Activated naive CD4-positive, alpha-beta T cell treated with anti-CD3 and anti-CD28 coated beads, Interleukin-2, amount 50 U/mL, for 24 hours (primary cell): Measurements from ENCODE around the gene BTBD17.
"Not testable (repeated sequence)": the region's sequence is repeated elsewhere in the genome, so short reads cannot be mapped to it uniquely, and the experiment has no call there.

ENCODE experiments used
- H3K27ac Mint-ChIP-seq: one replicate; pipeline ENCODE4 v1.8.0; 2021; ENCODE audit warnings: mild to moderate bottlenecking, mixed read lengths
- H3K27me3 Mint-ChIP-seq: one replicate; pipeline ENCODE4 v1.8.0; 2021; ENCODE audit warnings: mixed read lengths
- H3K36me3 Mint-ChIP-seq: one replicate; pipeline ENCODE4 v1.8.0; 2021; ENCODE audit warnings: mixed read lengths
- H3K4me1 Mint-ChIP-seq: one replicate; pipeline ENCODE4 v1.8.0; 2021; ENCODE audit warnings: mixed read lengths
- H3K4me3 Mint-ChIP-seq: one replicate; pipeline ENCODE4 v1.8.0; 2021; ENCODE audit warnings: mild to moderate bottlenecking, mixed read lengths
- H3K9me3 Mint-ChIP-seq: one replicate; pipeline ENCODE4 v1.8.0; 2021; ENCODE audit warnings: mixed read lengths

Gene BTBD17, protein sequence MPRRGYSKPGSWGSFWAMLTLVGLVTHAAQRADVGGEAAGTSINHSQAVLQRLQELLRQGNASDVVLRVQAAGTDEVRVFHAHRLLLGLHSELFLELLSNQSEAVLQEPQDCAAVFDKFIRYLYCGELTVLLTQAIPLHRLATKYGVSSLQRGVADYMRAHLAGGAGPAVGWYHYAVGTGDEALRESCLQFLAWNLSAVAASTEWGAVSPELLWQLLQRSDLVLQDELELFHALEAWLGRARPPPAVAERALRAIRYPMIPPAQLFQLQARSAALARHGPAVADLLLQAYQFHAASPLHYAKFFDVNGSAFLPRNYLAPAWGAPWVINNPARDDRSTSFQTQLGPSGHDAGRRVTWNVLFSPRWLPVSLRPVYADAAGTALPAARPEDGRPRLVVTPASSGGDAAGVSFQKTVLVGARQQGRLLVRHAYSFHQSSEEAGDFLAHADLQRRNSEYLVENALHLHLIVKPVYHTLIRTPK

DNA sequence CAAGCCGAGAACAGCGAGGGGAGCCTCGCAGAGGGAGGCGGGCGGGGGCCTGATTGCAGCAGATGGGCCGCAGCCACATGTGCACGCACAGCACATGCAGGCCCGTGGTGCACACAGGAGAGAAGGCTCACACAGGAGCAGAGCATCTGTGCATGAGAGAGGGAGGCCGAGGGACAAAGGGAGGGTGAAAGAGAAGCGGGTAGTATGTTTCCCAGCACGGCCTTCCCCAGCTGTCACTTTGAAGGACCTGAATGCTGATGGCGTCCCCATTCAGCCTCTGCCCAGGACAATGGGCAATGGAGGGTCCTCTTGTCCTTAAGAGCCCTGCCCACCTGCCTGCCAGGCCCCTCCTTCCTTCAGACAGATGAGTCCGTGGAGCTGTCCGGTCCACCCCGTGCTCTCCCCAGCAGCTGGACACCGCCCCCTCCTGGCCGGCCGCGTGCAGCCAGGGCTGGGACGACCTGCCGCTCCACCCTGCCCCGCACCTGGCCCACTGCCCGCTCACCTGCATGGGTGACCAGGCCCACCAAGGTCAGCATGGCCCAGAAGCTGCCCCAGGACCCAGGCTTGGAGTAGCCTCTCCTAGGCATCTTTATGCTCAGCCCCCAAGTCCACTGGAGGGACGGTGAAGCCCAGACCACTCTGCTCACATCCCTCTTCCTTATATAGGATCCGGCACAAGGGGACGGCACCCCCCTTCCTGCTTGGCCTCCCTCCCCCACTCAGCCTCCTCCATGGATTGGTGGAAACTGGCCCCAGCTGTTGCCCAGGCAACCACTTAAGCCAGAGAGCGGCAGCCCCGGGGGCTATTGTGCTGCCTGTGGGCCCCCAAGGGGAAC is at the start of gene BTBD17:
BTBD17 (minus strand) TSS at position 639 of the 839 bp plus-strand sequence; CDS start at position 590, 49 bp downstream.
- Mint-ChIP-seq H3K4me3 (no peak within 1 kb of the TSS), H3K9me3 (no peaks in the 10 kb centered on the region), H3K36me3 (no peaks in the 10 kb centered on the region), H3K27me3 (peaks cover 10% of the 10 kb centered on the region), H3K4me1 (peaks cover 3% of the 10 kb centered on the region), H3K27ac (no peak within 1 kb of the TSS)

DNA sequence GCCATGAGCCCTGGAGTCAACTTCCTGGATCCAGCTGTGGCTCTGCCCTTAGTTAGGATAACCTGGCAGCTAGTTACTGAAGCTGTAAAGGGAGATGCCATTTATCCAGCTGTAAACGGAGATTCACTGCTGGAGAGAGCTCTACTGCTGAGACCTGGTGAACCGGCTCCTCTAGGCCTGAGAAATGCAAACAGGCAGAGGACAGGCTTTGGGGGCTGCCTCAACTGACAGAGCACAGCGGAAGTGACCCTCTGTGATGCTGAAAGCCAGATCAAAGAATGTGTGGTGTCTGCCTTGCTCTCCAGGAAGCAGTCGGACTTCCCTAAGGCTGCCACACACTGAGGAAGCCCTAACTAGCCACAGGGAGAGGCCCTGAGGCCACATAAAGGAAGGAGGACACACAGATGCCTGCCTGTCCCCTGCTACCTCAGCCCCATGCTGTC is 48.4 kb upstream of the BTBD17 start:
- no peak overlapping the region for H3K27ac Mint-ChIP-seq
- no peaks in the 10 kb centered on the region for H3K36me3 Mint-ChIP-seq
- H3K4me1 Mint-ChIP-seq, result no peaks in the 10 kb centered on the region
- no peak overlapping the region for H3K4me3 Mint-ChIP-seq
- no peaks in the 10 kb centered on the region for H3K9me3 Mint-ChIP-seq
- no peaks in the 10 kb centered on the region for H3K27me3 Mint-ChIP-seq

DNA sequence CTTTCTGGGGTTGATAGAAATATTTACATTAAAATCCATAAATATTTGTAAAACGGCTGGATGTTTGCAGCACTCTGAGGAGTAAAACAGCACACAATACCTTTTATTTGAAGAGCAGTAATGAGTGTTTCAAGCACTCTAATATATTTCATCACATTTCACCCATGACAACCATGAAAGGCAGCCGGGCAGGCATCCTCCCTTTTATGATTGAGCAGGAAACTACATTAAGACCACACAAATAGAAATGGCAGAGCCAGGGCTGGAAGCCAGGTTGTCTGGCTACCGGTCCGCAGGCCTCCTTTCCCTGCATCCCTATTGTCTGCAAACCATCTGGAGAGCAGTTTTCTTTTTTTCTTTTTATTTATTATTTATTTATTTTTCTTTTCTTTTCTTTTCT is 47.1 kb upstream of the BTBD17 start:
- H3K27ac Mint-ChIP-seq, result no peak overlapping the region
- no peaks in the 10 kb centered on the region for H3K27me3 Mint-ChIP-seq
- no peaks in the 10 kb centered on the region for H3K36me3 Mint-ChIP-seq
- no peaks in the 10 kb centered on the region for H3K9me3 Mint-ChIP-seq
- no peaks in the 10 kb centered on the region for H3K4me1 Mint-ChIP-seq
- H3K4me3 Mint-ChIP-seq, result no peak overlapping the region

DNA sequence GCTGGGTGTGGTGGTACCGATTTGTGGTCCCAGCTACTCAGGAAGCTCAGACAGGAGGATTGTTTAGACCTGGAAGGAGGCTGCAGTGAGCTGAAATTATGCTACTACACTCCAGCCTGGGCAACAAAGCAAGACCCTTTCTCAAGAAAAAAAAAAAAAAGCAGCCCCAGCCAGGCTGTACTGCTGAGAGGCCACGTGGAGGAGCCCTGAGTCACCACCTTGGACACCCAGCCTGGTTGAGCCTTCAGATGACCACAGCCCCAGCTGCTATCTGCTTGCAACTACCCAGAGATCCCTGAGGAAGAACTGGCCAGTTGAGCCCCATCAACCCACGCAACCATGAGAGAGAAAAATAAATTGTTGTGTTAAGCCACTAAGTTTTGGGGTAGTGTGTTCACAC is 46.6 kb upstream of the BTBD17 start:
- Mint-ChIP-seq H3K9me3 (no peaks in the 10 kb centered on the region), H3K36me3 (no peaks in the 10 kb centered on the region), H3K27ac (no peak overlapping the region), H3K4me1 (no peaks in the 10 kb centered on the region), H3K27me3 (no peaks in the 10 kb centered on the region), H3K4me3 (no peak overlapping the region)

DNA sequence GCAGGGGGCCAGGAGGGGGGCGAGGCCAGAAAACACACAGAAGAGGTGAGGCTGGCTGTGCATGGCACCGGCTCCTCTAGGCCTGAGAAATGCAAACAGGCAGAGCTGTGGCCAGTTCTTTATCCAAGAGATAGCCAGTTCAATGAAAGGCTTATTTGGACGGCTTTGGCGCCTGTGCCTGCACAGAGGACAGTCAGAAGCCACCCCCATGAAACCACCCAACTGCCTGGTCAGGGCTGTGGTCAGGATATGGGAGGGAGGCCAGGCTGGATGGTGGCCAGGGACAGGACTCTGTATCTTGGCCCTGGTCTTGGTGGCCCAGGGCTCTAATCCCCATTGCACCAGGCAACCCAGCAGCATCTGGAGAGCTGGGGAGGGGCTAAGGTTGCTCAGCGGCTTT is 45.7 kb upstream of the BTBD17 start:
- Mint-ChIP-seq H3K36me3 (no peaks in the 10 kb centered on the region), H3K27ac (no peak overlapping the region), H3K4me1 (no peaks in the 10 kb centered on the region), H3K27me3 (no peaks in the 10 kb centered on the region), H3K4me3 (no peak overlapping the region), H3K9me3 (no peaks in the 10 kb centered on the region)

DNA sequence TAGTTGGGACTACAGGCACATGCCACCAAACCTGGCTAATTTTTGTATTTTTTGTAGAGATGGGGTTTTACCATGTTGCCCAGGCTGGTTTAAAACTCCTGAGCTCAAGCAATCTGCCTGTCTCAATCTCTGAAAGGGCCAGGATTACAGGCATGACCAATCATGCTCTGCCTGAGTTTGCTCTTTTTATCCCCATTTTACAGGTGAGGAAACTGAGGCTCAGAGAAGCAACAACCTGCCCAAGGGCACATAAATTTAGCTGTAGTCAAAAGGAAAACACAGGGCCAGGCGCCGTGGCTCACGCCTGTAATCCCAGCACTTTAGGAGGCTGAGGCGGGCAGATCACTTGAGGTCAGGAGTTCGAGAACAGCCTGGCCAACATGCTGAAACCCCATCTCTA is 43.6 kb upstream of the BTBD17 start:
- H3K4me3 Mint-ChIP-seq, H3K36me3 Mint-ChIP-seq, H3K27me3 Mint-ChIP-seq, H3K9me3 Mint-ChIP-seq, H3K27ac Mint-ChIP-seq, H3K4me1 Mint-ChIP-seq: not testable (repeated sequence)

DNA sequence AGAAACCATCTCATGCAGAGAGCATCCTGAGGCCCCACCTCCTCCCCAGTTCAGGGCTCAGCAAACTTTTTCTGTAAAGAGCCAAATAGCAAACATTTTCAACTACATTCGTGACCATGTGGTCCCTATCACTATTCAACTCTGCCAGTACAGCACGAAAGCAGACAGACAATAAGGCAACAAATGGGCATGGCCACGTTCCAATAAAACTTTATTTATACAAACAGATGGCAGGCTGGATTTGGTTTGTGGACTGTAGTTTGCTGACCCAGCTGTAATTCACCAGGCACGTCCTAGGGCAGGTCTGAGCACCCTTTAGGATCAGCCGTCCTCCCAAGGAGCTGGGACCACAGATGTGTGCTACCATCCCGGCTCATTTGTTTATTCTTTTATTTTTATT is 43.1 kb upstream of the BTBD17 start:
- Mint-ChIP-seq H3K4me1 (no peaks in the 10 kb centered on the region), H3K9me3 (no peaks in the 10 kb centered on the region), H3K27me3 (no peaks in the 10 kb centered on the region), H3K27ac (no peak overlapping the region), H3K36me3 (no peaks in the 10 kb centered on the region), H3K4me3 (no peak overlapping the region)

DNA sequence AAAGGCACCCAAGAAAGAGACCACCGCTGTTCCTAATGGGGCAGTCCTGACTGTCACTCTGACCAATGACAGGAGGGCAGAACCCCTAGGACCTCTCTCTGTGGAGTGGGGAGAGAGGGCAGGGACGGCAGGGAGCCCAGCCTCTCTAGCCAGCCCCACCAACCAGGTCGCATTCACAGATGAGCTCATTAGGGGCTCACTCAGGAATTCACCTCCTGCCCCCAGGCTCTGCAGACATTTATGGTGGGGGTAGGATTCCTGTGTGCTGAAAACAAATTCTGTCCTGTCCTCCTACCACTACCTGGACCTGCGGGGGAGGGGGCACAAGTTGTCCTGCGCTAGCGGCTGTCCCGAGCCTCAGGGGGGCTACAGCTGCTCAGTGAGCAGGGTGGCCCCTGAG is 42.5 kb upstream of the BTBD17 start:
- no peaks in the 10 kb centered on the region for H3K4me1 Mint-ChIP-seq
- no peaks in the 10 kb centered on the region for H3K9me3 Mint-ChIP-seq
- no peak overlapping the region for H3K27ac Mint-ChIP-seq
- H3K4me3 Mint-ChIP-seq, result no peak overlapping the region
- H3K27me3 Mint-ChIP-seq, result no peaks in the 10 kb centered on the region
- H3K36me3 Mint-ChIP-seq, result no peaks in the 10 kb centered on the region

DNA sequence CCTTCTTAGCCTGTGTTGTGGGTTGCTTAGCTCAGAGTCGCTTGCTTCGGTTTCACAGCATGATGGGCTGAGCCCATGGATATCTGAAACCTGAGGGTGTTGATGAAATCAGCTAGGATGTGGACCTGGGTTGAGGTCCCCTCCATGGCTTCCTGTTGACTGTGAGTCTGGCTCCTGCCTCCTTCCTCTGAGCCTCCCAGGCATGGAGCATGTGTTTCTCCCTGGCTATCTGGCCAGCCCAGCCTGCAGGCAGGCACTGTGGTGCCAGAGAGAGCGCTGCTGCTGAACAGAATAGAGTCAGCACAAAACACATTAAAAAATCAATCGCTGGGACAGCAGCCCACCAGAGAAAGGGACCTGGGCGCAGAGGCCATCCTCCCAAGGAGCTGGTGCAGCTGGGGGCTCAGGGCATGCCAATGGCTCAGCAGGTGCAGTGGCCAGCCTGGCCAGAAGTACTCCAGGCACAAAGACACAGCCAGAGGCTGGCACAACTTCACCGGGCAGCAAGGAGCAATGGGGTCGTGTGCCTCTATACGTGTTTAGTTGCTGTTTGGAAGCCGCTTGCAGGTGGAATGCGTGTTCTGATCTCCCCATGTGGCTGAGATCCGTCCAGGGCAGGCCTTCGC is 42.0 kb upstream of the BTBD17 start:
- Mint-ChIP-seq H3K4me3 (no peak overlapping the region), H3K36me3 (no peaks in the 10 kb centered on the region), H3K9me3 (no peaks in the 10 kb centered on the region), H3K4me1 (no peaks in the 10 kb centered on the region), H3K27me3 (no peaks in the 10 kb centered on the region), H3K27ac (no peak overlapping the region)

DNA sequence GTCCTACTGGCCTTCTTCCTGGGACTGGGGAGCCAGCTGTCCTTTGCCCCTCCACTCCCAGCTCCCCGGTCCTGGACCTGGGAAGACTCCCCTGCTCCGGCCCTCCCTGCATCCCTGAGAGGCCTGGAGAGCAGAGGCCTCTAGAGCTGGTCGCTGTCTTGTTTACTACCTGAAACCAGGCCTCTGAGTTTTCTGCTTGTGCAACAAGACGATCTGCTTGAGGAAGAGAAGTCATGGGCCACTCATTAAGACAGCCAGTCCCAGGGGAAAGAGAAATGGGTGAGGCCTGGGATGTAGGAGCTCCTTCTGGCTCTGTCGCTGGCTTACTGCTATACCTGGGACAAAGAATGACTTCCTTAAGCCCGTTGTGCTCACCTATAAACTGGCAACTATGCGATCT is 40.4 kb upstream of the BTBD17 start:
- no peaks in the 10 kb centered on the region for H3K4me1 Mint-ChIP-seq
- H3K4me3 Mint-ChIP-seq, result no peak overlapping the region
- no peak overlapping the region for H3K27ac Mint-ChIP-seq
- no peaks in the 10 kb centered on the region for H3K9me3 Mint-ChIP-seq
- no peaks in the 10 kb centered on the region for H3K36me3 Mint-ChIP-seq
- H3K27me3 Mint-ChIP-seq, result no peaks in the 10 kb centered on the region

DNA sequence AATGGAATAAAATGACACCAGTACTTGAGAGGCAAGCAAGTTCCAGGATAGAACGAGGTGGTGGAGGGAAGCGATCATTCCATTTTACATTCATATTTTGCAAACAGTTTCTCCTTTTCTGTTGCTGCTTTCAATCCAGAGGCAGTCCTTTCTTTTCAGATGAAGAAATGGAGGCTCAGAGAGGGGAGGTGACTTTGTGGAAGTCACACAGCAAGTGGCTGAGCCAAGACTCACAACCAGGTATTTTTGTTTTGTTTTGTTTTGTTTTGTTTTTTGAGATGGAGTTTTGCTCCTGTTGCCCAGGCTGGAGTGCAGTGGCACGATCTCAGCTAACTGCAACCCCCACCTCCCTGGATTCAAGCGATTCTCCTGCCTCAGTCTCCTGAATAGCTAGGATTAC is 34.9 kb upstream of the BTBD17 start:
- no peaks in the 10 kb centered on the region for H3K4me1 Mint-ChIP-seq
- H3K4me3 Mint-ChIP-seq, result no peak overlapping the region
- H3K27ac Mint-ChIP-seq, result no peak overlapping the region
- no peaks in the 10 kb centered on the region for H3K9me3 Mint-ChIP-seq
- H3K36me3 Mint-ChIP-seq, result no peaks in the 10 kb centered on the region
- no peaks in the 10 kb centered on the region for H3K27me3 Mint-ChIP-seq

DNA sequence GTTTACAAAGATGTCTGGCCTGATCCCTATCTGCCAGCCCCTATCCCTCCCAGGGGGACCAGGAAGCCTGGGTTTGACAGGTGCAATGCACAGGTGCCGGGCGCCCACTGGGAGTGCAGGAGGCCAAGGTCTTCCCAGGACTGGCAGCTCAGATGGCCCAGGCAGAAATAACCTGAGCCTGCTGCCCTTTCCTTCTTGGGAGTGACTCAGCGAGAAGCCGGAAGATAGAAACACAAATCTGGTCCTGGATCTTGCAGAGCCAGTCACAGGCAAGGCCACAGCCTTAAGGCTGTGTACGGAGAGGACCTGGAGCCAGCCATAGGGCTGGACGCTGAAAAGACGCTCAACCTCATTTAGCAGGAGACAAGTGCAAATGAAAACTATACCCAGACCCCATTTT is 33.3 kb upstream of the BTBD17 start:
- Mint-ChIP-seq H3K27ac (no peak overlapping the region), H3K27me3 (no peaks in the 10 kb centered on the region), H3K9me3 (no peaks in the 10 kb centered on the region), H3K4me1 (no peaks in the 10 kb centered on the region), H3K36me3 (no peaks in the 10 kb centered on the region), H3K4me3 (no peak overlapping the region)

DNA sequence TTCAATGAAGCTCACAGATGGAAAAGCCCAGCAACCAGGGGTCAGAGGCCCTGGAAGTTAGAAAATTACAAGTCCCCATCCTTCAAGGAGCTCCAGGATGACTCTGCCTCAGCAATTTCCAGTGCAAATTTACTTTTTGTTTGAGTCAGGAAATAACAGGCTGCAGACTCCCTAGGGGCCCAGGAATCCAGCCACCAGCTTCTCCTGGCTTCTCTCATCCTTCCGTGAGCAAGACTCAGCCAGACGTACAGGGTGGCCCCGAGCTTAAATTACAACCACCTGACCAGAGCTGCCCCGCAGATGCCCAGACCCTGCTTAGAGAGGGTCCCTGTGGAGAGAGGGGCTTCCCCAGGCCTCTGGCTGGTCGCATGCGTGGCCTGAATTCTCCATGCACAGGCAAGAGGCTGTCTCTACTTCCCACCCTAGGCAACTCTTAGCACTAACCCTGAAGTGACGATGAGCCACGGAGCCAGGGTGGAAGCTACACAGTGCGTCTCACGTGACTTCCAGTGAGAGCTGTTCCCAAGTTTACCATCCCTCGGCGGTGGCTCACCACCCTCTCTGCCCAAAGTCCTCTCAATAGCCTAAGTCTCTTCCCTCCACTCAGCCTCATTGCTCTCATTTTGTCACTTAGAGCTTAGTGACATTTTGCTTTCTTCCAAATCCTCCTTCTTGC is 32.7 kb upstream of the BTBD17 start:
- Mint-ChIP-seq H3K4me3 (no peak overlapping the region), H3K9me3 (no peaks in the 10 kb centered on the region), H3K4me1 (no peaks in the 10 kb centered on the region), H3K27me3 (no peaks in the 10 kb centered on the region), H3K36me3 (no peaks in the 10 kb centered on the region), H3K27ac (no peak overlapping the region)

DNA sequence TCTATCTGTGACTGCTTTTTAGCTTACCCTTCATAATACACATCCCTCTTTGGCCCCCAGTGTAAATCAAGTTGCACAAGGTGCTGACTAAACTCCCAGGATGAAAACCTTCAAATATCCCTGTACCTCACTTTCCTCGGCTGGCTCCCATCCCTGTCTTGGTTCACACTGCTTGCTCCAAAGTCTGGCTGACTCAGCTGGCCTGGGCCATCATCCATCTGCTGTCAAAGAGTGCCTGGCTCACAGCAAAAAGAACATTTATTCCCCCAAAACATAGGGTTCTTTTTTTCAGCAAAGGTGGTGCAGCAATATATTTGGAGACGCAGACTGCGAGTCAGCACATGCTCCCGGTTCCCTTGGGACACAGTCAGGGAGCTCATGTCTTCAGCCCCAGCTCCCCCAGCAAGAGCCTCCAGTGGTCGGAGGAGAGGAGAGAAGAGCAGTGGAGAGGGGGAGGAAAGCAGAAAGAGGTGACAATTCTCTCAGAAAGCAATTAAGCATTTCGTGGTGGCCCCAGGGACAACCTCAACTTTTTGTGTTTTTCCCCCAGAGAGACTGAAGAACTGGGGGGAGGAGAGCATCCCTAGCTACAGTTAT is 31.8 kb upstream of the BTBD17 start:
- H3K27ac Mint-ChIP-seq, result no peak overlapping the region
- H3K27me3 Mint-ChIP-seq, result no peaks in the 10 kb centered on the region
- no peaks in the 10 kb centered on the region for H3K9me3 Mint-ChIP-seq
- H3K36me3 Mint-ChIP-seq, result no peaks in the 10 kb centered on the region
- H3K4me3 Mint-ChIP-seq, result no peak overlapping the region
- no peaks in the 10 kb centered on the region for H3K4me1 Mint-ChIP-seq

DNA sequence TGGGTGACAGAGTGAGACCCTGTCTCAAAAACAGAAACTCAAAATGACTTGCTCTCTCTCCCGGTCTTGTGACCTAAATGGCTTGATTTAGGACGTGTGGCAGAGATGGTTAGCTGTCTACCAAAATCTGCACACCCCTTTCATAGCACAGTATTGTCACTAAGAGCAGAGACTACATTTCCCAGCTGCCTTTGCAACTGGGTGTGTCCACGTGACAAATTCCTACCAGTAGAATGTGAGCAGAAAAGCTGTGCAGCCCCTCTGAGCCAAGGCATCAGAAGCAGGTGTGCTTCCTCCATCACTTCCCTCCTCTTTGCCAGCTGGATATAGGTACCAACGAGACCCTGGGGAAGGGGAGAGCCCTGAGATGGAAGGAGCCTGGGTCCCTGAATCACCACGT is 31.2 kb upstream of the BTBD17 start:
- Mint-ChIP-seq H3K27ac (no peak overlapping the region), H3K27me3 (no peaks in the 10 kb centered on the region), H3K9me3 (no peaks in the 10 kb centered on the region), H3K36me3 (no peaks in the 10 kb centered on the region), H3K4me1 (no peaks in the 10 kb centered on the region), H3K4me3 (no peak overlapping the region)
